Neural progenitor cell (in vitro differentiated cells): ENCODE results near the gene NDRG4. TPM values are rescaled to one million over a fixed set of nuclear protein-coding genes. Genes with fewer than 3 reads are reported as not detected.

Experiments
- DNase-seq: peaks from one replicate; pipeline ENCODE4 v3.0.0-alpha.2; 2016; ENCODE audit warnings: low spot score
- H2AFZ ChIP-seq: fragments of 200-600 bp; sonication (generic); replicated peaks from 2 replicates; pipeline ENCODE4 v1.6.1; 2016; ENCODE audit warnings: antibody characterized with exemption
- H3F3A ChIP-seq: fragments of 200-600 bp; sonication (generic); 2 replicates; pipeline ENCODE4 v1.6.1; 2016; ENCODE audit warnings: antibody characterized with exemption, low read depth
- H3K27ac ChIP-seq: fragments of 200-600 bp; sonication (generic); 2 replicates; pipeline ENCODE4 v1.5.1; 2016; ENCODE audit warnings: mild to moderate bottlenecking
- H3K27me3 ChIP-seq: fragments of 200-600 bp; sonication (generic); 2 replicates; pipeline ENCODE4 v1.6.1; 2016; ENCODE audit warnings: mild to moderate bottlenecking, moderate library complexity
- H3K36me3 ChIP-seq: fragments of 200-600 bp; sonication (generic); 2 replicates; pipeline ENCODE4 v1.5.1; 2016
- H3K4me1 ChIP-seq: fragments of 200-600 bp; sonication (generic); 2 replicates; pipeline ENCODE4 v1.6.1; 2016; ENCODE audit warnings: mixed run types
- H3K4me2 ChIP-seq: fragments of 200-600 bp; sonication (generic); 2 replicates; pipeline ENCODE4 v1.6.1; 2016
- H3K4me3 ChIP-seq: fragments of 200-600 bp; sonication (generic); 2 replicates; pipeline ENCODE4 v1.5.1; 2016
- H3K79me2 ChIP-seq: fragments of 200-600 bp; sonication (generic); 2 replicates; pipeline ENCODE4 v1.6.1; 2016; ENCODE audit warnings: low read depth
- H3K9ac ChIP-seq: fragments of 200-600 bp; sonication (generic); 2 replicates; pipeline ENCODE4 v1.6.1; 2016
- H3K9me3 ChIP-seq: fragments of 200-600 bp; sonication (generic); 2 replicates; pipeline ENCODE4 v1.5.1; 2016; ENCODE audit warnings: low read depth
- H4K20me1 ChIP-seq: fragments of 200-600 bp; sonication (generic); 2 replicates; pipeline ENCODE4 v1.6.1; 2016; ENCODE audit warnings: low read depth
- H3K27ac Mint-ChIP-seq: 3 replicates; pipeline ENCODE4 v1.8.0; 2021; ENCODE audit warnings: mixed read lengths
- H3K27me3 Mint-ChIP-seq: 2 replicates; pipeline ENCODE4 v1.8.0; 2022; ENCODE audit warnings: low read depth, mild to moderate bottlenecking, inconsistent platforms, moderate library complexity, mixed read lengths; ENCODE audit not compliant: insufficient read depth
- H3K36me3 Mint-ChIP-seq: 3 replicates; pipeline ENCODE4 v1.8.0; 2021; ENCODE audit warnings: mixed read lengths
- H3K4me1 Mint-ChIP-seq: 3 replicates; pipeline ENCODE4 v1.8.0; 2021; ENCODE audit warnings: mixed read lengths
- H3K4me3 Mint-ChIP-seq: 3 replicates; pipeline ENCODE4 v1.8.0; 2021; ENCODE audit warnings: mild to moderate bottlenecking, moderate library complexity, mixed read lengths
- H3K9me3 Mint-ChIP-seq: 3 replicates; pipeline ENCODE4 v1.8.0; 2020; ENCODE audit warnings: mixed read lengths
- EZH2 ChIP-seq: fragments of 200-600 bp; sonication (generic); IDR thresholded peaks from 2 replicates; pipeline ENCODE4 v1.6.1; 2017; ENCODE audit warnings: antibody characterized with exemption, mild to moderate bottlenecking, moderate library complexity
- EZH2phosphoT487 ChIP-seq: fragments of 200-600 bp; sonication (generic); IDR thresholded peaks from 2 replicates; pipeline ENCODE4 v1.6.1; 2017; ENCODE audit warnings: antibody characterized with exemption
- total RNA-seq: library from RNA; depleted of rRNA; stranded (reverse); fragments of >200 nt; gene quantifications from 2 replicates; pipeline ENCODE4 v1.2.3, GENCODE V29; 2015; ENCODE audit warnings: low replicate concordance
- TF ChIP-seq, protein P1 (sequence below): fragments of 200-600 bp; sonication (generic); IDR thresholded peaks from 2 replicates; pipeline ENCODE4 v1.5.1; 2017; ENCODE audit warnings: antibody characterized with exemption, mild to moderate bottlenecking

Gene NDRG4
- total RNA-seq, 1 donor from 2014 or later: 14.6 TPM

DNA sequence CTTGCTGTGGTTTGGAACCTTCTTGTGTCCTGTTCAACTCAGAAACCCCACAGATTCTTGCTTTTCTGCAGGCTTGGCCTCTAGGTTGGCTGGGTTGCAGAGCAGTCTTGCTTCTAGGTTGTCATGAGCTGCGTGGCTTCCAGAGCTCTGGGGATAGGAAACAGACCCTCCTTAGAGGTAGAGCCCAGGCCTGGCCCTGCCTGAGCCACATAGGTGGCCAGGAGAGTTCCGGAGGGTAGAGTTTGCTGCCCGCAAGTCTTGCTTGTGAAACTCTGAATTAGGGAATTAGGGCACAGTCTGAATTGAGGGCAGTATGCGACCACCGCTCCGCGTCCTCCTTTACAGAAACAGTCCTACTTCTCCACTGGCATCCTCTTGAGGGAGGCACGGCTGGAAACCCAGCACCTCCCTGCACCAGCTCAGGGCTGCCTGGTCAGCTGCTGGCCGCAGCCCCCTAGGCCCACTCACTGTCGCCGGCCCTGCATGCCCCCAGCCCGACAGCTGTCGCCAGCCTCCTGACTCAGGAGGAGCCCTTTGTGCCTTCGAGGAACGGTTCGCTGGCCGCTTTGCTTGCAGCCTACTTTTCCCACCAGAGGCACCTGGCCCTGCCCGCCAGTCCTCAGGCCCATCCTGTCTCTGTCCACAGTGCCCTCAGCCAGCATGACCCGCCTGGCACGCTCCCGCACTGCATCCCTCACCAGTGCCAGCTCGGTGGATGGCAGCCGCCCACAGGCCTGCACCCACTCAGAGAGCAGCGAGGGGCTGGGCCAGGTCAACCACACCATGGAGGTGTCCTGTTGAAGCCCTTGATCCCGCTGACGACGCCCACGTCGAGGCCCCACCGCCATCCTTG is 11.1 kb downstream of the NDRG4 start:
- Mint-ChIP-seq H3K9me3 (no peaks in the 10 kb centered on the region), H3K27ac (no peak overlapping the region), H3K27me3 (peaks cover 12% of the 10 kb centered on the region), H3K4me3 (no peak overlapping the region), H3K4me1 (peaks cover 13% of the 10 kb centered on the region), H3K36me3 (peaks cover 3% of the 10 kb centered on the region)
- no peak for DNase-seq
- no peak overlapping the region for H3K27ac ChIP-seq
- peaks cover 4% of the 10 kb centered on the region for H4K20me1 ChIP-seq
- H3K4me3 ChIP-seq: no peak overlapping the region
- no peaks in the 10 kb centered on the region for H3K27me3 ChIP-seq
- TF ChIP-seq EZH2: no peak
- TF ChIP-seq EZH2phosphoT487: no peak
- TF ChIP-seq, protein P1, sequence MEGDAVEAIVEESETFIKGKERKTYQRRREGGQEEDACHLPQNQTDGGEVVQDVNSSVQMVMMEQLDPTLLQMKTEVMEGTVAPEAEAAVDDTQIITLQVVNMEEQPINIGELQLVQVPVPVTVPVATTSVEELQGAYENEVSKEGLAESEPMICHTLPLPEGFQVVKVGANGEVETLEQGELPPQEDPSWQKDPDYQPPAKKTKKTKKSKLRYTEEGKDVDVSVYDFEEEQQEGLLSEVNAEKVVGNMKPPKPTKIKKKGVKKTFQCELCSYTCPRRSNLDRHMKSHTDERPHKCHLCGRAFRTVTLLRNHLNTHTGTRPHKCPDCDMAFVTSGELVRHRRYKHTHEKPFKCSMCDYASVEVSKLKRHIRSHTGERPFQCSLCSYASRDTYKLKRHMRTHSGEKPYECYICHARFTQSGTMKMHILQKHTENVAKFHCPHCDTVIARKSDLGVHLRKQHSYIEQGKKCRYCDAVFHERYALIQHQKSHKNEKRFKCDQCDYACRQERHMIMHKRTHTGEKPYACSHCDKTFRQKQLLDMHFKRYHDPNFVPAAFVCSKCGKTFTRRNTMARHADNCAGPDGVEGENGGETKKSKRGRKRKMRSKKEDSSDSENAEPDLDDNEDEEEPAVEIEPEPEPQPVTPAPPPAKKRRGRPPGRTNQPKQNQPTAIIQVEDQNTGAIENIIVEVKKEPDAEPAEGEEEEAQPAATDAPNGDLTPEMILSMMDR: no peak
- no peak overlapping the region for H2AFZ ChIP-seq
- no peak overlapping the region for H3K9ac ChIP-seq
- no peak overlapping the region for H3K4me2 ChIP-seq
- peaks cover 14% of the 10 kb centered on the region for H3K79me2 ChIP-seq
- no peaks in the 10 kb centered on the region for H3K9me3 ChIP-seq
- H3K36me3 ChIP-seq: no peaks in the 10 kb centered on the region
- H3F3A ChIP-seq: peaks cover 20% of the 10 kb centered on the region
- H3K4me1 ChIP-seq: peaks cover 10% of the 10 kb centered on the region

DNA sequence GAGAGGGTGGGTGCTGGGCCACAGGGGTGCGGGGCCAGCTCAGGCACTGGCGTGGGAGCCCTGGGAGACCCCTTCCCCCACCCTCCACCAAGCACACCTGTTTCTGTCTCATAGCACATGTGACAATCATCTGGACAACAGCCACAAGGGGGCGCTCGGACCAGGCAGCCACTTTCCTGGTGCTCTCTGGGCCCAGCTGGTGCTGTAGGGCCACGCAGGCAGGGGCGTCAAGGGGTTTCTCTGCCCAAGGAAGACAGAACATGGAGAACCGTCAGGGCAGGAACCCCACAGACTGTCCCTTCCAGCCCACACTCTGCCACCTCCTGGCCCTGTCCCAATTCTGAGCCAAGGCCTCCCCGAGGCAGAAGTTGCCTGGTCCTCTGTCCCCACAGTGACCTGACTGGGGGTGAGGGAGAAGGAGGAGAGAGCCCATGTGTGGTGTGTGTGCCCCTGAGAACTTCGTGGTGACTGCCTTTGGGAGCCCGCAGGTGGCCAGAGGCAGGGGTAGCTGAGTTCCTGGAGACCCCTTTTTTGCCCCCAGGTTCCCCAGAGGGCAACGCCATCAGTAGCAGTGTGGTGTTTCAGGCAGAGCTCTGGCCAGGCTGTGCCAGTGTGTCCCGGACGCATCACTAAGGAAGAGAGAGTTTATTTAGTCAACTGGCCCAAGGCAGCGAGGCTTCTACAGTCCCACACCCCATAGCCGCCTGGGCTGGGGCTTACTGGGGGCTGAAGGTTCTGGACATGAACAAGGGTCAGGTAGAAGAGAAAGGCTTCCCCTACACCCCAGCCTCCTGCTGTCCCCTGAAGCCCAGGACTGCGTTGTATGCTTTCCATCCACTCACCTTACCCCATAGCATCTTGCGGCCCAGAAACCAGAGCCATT is 12.2 kb downstream of the NDRG4 start:
- Histone ChIP-seq H3K27ac (no peak overlapping the region), H3K27me3 (no peaks in the 10 kb centered on the region), H2AFZ (no peak overlapping the region), H3K4me1 (peaks cover 15% of the 10 kb centered on the region), H3K36me3 (no peaks in the 10 kb centered on the region), H3F3A (peaks cover 31% of the 10 kb centered on the region), H4K20me1 (peaks cover 15% of the 10 kb centered on the region), H3K4me3 (no peak overlapping the region), H3K79me2 (peaks cover 24% of the 10 kb centered on the region), H3K9me3 (no peaks in the 10 kb centered on the region), H3K9ac (no peak overlapping the region), H3K4me2 (no peak overlapping the region)
- DNase-seq: peak; percentile 85
- Mint-ChIP-seq H3K36me3 (peaks cover 7% of the 10 kb centered on the region), H3K4me3 (peak overlapping the region; percentile 65), H3K27ac (no peak overlapping the region), H3K27me3 (peaks cover 15% of the 10 kb centered on the region), H3K4me1 (peaks cover 21% of the 10 kb centered on the region), H3K9me3 (no peaks in the 10 kb centered on the region)
- no peak for TF ChIP-seq EZH2phosphoT487
- TF ChIP-seq, protein P1: peak; percentile 85
- TF ChIP-seq EZH2: no peak

- TF ChIP-seq EZH2phosphoT487 (no peak), EZH2 (no peak)
- TF ChIP-seq, protein P1: no peak
- no peak overlapping the region for H3K4me2 ChIP-seq
- peaks cover 48% of the 10 kb centered on the region for H3F3A ChIP-seq
- H2AFZ ChIP-seq: no peak overlapping the region
- H3K4me3 ChIP-seq: no peak overlapping the region
- peaks cover 32% of the 10 kb centered on the region for H4K20me1 ChIP-seq
- no peaks in the 10 kb centered on the region for H3K36me3 ChIP-seq
- Mint-ChIP-seq H3K27ac (no peak overlapping the region), H3K36me3 (peaks cover 13% of the 10 kb centered on the region), H3K9me3 (no peaks in the 10 kb centered on the region), H3K27me3 (peaks cover 13% of the 10 kb centered on the region), H3K4me3 (no peak overlapping the region), H3K4me1 (peaks cover 21% of the 10 kb centered on the region)
- H3K9ac ChIP-seq: no peak overlapping the region
- peaks cover 15% of the 10 kb centered on the region for H3K4me1 ChIP-seq
- peaks cover 25% of the 10 kb centered on the region for H3K79me2 ChIP-seq
- DNase-seq: no peak
- no peaks in the 10 kb centered on the region for H3K9me3 ChIP-seq
- no peaks in the 10 kb centered on the region for H3K27me3 ChIP-seq
- H3K27ac ChIP-seq: no peak overlapping the region
These were observed 13.9 kb downstream of the NDRG4 start for GRCh38 chr16:58513874-58514273.
